Upper lobe of left lung (tissue), 6 donors: Measurements from ENCODE around the gene PER3. TPM values are rescaled to one million over a fixed set of nuclear protein-coding genes. Genes with fewer than 3 reads are reported as not detected.

Experiments
- ATAC-seq, 2 donors: fragments of 200-7000 bp; cut with Tn5 transposase; one replicate each; pipeline ENCODE4 v1.9.1; 2022; ENCODE audit warnings: mild to moderate bottlenecking in 2 of 2, moderate library complexity in 2 of 2; ENCODE audit not compliant: low FRiP score in 2 of 2
- DNase-seq, 2 donors: peaks; one replicate each; pipeline ENCODE4 v3.0.0-alpha.2; 2019 to 2020
- H3K27ac ChIP-seq, 4 donors: fragments of 200-600 bp; sonication (generic); one replicate each; pipeline ENCODE4 v1.5.1; 2016 to 2019
- H3K27me3 ChIP-seq, 4 donors: fragments of 200-600 bp; sonication (generic); one replicate each; pipeline ENCODE4 v1.5.1; 2017 to 2019
- H3K36me3 ChIP-seq, 4 donors: fragments of 200-600 bp; sonication (generic); one replicate each; pipeline ENCODE4 v1.5.1; 2016 to 2019
- H3K4me1 ChIP-seq, 4 donors: fragments of 200-600 bp; sonication (generic); one replicate each; pipeline ENCODE4 v1.5.1; 2018 to 2019
- H3K4me3 ChIP-seq, 4 donors: fragments of 200-600 bp; sonication (generic); one replicate each; pipeline ENCODE4 v1.5.1; 2017 to 2019; ENCODE audit warnings: mild to moderate bottlenecking in 2 of 4, moderate library complexity in 1 of 4
- H3K9me3 ChIP-seq, 4 donors: fragments of 200-600 bp; sonication (generic); one replicate each; pipeline ENCODE4 v1.5.1; 2018 to 2019
- CTCF ChIP-seq, 6 experiments: fragments of 450-650 bp in 4 of 6; fragments of 200-600 bp in 2 of 6; sonication (generic) in 2 of 6; IDR thresholded peaks; one replicate each; pipeline ENCODE4 v1.5.1; 2016 to 2019; ENCODE audit warnings: antibody characterized with exemption in 6 of 6
- EP300 ChIP-seq, 4 donors: sonication (generic); formaldehyde crosslinking; IDR thresholded peaks; one replicate each; pipeline ENCODE4 v1.5.1; 2017; ENCODE audit warnings: antibody characterized with exemption in 4 of 4, control low read depth in 2 of 4
- POLR2A ChIP-seq, 4 donors: fragments of 450-650 bp; IDR thresholded peaks; one replicate each; pipeline ENCODE4 v1.5.1; 2016 to 2017; ENCODE audit warnings: antibody characterized with exemption in 4 of 4, mild to moderate bottlenecking in 2 of 4
- POLR2AphosphoS5 ChIP-seq, 2 donors: sonication (generic); formaldehyde crosslinking; IDR thresholded peaks; one replicate each; pipeline ENCODE4 v1.5.1; 2017; ENCODE audit warnings: antibody characterized with exemption in 2 of 2
- WGBS, 2 donors: methylation state at CpG; one replicate each; pipeline ENCODE4 v1.1.5; 2017 to 2018; 5-methylcytosine and 5-hydroxymethylcytosine counted together
- total RNA-seq, 6 donors: library from RNA; depleted of rRNA in 4 of 6; stranded (reverse); fragments of >200 nt in 4 of 6; gene quantifications; one replicate each; pipeline versions ENCODE4 v1.1.0 to v1.2.1, GENCODE V29; 2016 to 2021
- donor health status: DM: no; HTN: no; CAD: no; lungs with moderate emphysema.
- donor health status: DM: no; HTN: yes; CAD: no; lungs with severe emphysema.

PER3 gene
- total RNA-seq, 6 donors from 2014 or later: 20.1 to 43.0 (median 26.9) TPM

- Histone ChIP-seq H3K36me3 (peaks cover 7 to 77% (median 30%) of the 10 kb centered on the region in 4 donors), H3K9me3 (peaks cover 4 to 10% (median 6%) of the 10 kb centered on the region in 4 donors), H3K4me3 (no peak overlapping the region), H3K27me3 (no peaks in the 10 kb centered on the region), H3K4me1 (no peaks in the 10 kb centered on the region), H3K27ac (no peak overlapping the region)
- DNase-seq: no peak
- TF ChIP-seq CTCF (IDR thresholded peaks at IDR 0.05): no peak
- TF ChIP-seq EP300 (IDR thresholded peaks at IDR 0.05): no peak
- no peak for TF ChIP-seq POLR2A (IDR thresholded peaks at IDR 0.05)
- TF ChIP-seq POLR2AphosphoS5 (IDR thresholded peaks at IDR 0.05): no peak
- 75 to 80% methylated on average over 4 of the region's 4 CpGs for WGBS, 2 donors
- no peak for ATAC-seq
Observed at GRCh38 chr1:7842517-7842916, 58.4 kb downstream of the PER3 start.

- 100% methylated on average over 2 of the region's 2 CpGs for WGBS, 2 donors
- Histone ChIP-seq H3K27ac (no peak overlapping the region), H3K27me3 (no peaks in the 10 kb centered on the region), H3K9me3 (no peaks in the 10 kb centered on the region), H3K4me3 (no peak overlapping the region), H3K4me1 (no peaks in the 10 kb centered on the region), H3K36me3 (peaks cover 0 to 44% (median 9%) of the 10 kb centered on the region in 4 donors)
- no peak for ATAC-seq
- TF ChIP-seq POLR2AphosphoS5 (IDR thresholded peaks at IDR 0.05): no peak
- TF ChIP-seq POLR2A (IDR thresholded peaks at IDR 0.05): no peak
- no peak for TF ChIP-seq EP300 (IDR thresholded peaks at IDR 0.05)
- no peak for TF ChIP-seq CTCF (IDR thresholded peaks at IDR 0.05)
- no peak for DNase-seq
Observed at GRCh38 chr1:7845761-7846160, 61.7 kb downstream of the PER3 start.

- ATAC-seq: no peak
- 89 to 90% methylated on average over 7 of the region's 7 CpGs for WGBS, 2 donors
- Histone ChIP-seq H3K36me3 (peaks cover 0 to 35% (median 8%) of the 10 kb centered on the region in 4 donors), H3K9me3 (no peaks in the 10 kb centered on the region), H3K27me3 (no peaks in the 10 kb centered on the region), H3K4me3 (no peak overlapping the region), H3K27ac (no peak overlapping the region), H3K4me1 (no peaks in the 10 kb centered on the region)
- TF ChIP-seq CTCF (IDR thresholded peaks at IDR 0.05): no peak
- no peak for TF ChIP-seq EP300 (IDR thresholded peaks at IDR 0.05)
- no peak for TF ChIP-seq POLR2AphosphoS5 (IDR thresholded peaks at IDR 0.05)
- no peak for TF ChIP-seq POLR2A (IDR thresholded peaks at IDR 0.05)
- DNase-seq: no peak
Observed at GRCh38 chr1:7846656-7847055, 62.6 kb downstream of the PER3 start.

- no peak overlapping the region for H3K27ac ChIP-seq
- DNase-seq (no peak), ATAC-seq (no peak)
- no peak for TF ChIP-seq POLR2AphosphoS5 (IDR thresholded peaks at IDR 0.05)
- TF ChIP-seq CTCF (IDR thresholded peaks at IDR 0.05): no peak
- no peak for TF ChIP-seq EP300 (IDR thresholded peaks at IDR 0.05)
- no peak for TF ChIP-seq POLR2A (IDR thresholded peaks at IDR 0.05)
- no peaks in the 10 kb centered on the region for H3K4me1 ChIP-seq
- H3K4me3 ChIP-seq: no peak overlapping the region
- no peaks in the 10 kb centered on the region for H3K9me3 ChIP-seq
- whole genome bisulfite sequencing, 2 donors: 72 to 84% methylated on average over 4 of the region's 4 CpGs
- no peaks in the 10 kb centered on the region for H3K27me3 ChIP-seq
- H3K36me3 ChIP-seq: peaks cover 0 to 26% (median 5%) of the 10 kb centered on the region in 4 donors
Observed at GRCh38 chr1:7847599-7847998, 63.5 kb downstream of the PER3 start.

- ATAC-seq (no peak), DNase-seq (no peak)
- no peak overlapping the region for H3K27ac ChIP-seq
- no peaks in the 10 kb centered on the region for H3K36me3 ChIP-seq
- WGBS, 2 donors: 92 to 94% methylated on average over 15 of the region's 15 CpGs
- H3K27me3 ChIP-seq: no peaks in the 10 kb centered on the region
- H3K9me3 ChIP-seq: no peaks in the 10 kb centered on the region
- no peaks in the 10 kb centered on the region for H3K4me1 ChIP-seq
- TF ChIP-seq CTCF (IDR thresholded peaks at IDR 0.05): no peak
- TF ChIP-seq EP300 (IDR thresholded peaks at IDR 0.05): no peak
- TF ChIP-seq POLR2AphosphoS5 (IDR thresholded peaks at IDR 0.05): no peak
- TF ChIP-seq POLR2A (IDR thresholded peaks at IDR 0.05): no peak
- no peak overlapping the region for H3K4me3 ChIP-seq
Observed at GRCh38 chr1:7850786-7851185, 66.7 kb downstream of the PER3 start.
